ENCODE data around the gene PCSK2.

PCSK2 gene

GRCh38 chr20:17534077-17534476 lies 307.2 kb downstream of the PCSK2 start:
- DNase-seq (ENCODE audit: low read depth, low spot score) = no peak
